ENCODE measurements around the gene DUS1L.

DUS1L gene

GRCh38 chr17:82112181-82112913, 46.7 kb upstream of the DUS1L start:
- TF ChIP-seq CTCF (IDR thresholded peaks at IDR 0.05; ENCODE audit: control insufficient read depth, insufficient read depth, low read depth, low read length, missing control alignments) = no peak
- no peak overlapping the region for H3K4me3 ChIP-seq (ENCODE audit: control insufficient read depth, low read depth, low read length)
- no peak for DNase-seq (ENCODE audit: low read depth)

DNA sequence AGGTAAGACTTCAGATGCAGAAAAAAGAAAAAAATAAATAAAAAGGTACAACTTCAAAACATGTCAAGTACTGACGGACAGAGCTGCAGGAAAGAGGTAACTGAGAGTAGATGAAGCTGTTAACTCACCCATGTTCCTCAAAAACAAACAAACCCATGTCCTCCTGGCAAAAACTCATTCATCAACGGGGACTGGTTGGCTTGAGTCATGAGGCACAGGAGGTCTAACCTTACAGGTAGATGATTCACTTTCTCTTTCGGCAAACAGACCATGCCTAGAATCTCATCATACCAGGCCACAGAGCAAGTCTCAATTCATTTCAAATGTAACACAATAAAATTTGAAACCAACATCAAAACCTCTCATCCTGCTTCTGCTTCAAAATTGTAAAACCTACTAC, 44.7 kb upstream of the DUS1L start:
- TF ChIP-seq CTCF (IDR thresholded peaks at IDR 0.05; ENCODE audit: control insufficient read depth, insufficient read depth, low read depth, low read length, missing control alignments) = no peak
- DNase-seq (ENCODE audit: low read depth) = no peak
- no peak overlapping the region for H3K4me3 ChIP-seq (ENCODE audit: control insufficient read depth, low read depth, low read length)

DNA sequence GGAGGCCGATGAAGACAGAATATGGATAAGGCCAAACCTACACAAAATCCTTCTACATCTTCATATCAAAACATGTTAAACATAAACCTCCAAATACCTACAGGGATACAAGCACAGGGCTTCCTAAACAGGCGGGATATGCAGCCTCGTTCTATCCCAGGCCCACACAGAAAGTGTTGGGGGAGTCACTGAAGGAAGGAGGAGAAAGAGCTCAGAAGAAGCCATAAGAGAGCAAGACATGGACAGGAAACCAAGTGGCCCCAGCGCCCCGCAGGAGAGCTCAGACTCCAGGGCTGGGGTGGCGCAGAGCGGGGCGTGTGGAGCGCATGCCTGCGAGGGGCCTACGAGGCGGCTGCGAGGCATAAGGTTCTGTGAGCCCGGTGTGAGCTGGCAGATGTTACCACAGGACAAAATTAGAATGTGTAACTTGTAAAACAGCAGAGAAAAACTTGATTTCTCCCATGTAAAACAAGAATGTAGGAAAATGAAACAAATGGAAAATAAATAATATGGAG, 43.4 kb upstream of the DUS1L start:
- DNase-seq (ENCODE audit: low read depth) = no peak
- TF ChIP-seq CTCF (IDR thresholded peaks at IDR 0.05; ENCODE audit: control insufficient read depth, insufficient read depth, low read depth, low read length, missing control alignments) = no peak
- H3K4me3 ChIP-seq (ENCODE audit: control insufficient read depth, low read depth, low read length) = no peak overlapping the region

- no peak overlapping the region for H3K4me3 ChIP-seq (ENCODE audit: control insufficient read depth, low read depth, low read length)
- no peak for DNase-seq (ENCODE audit: low read depth)
- no peak for TF ChIP-seq CTCF (IDR thresholded peaks at IDR 0.05; ENCODE audit: control insufficient read depth, insufficient read depth, low read depth, low read length, missing control alignments)
Observed at GRCh38 chr17:82108496-82108945, 42.9 kb upstream of the DUS1L start.

DNA sequence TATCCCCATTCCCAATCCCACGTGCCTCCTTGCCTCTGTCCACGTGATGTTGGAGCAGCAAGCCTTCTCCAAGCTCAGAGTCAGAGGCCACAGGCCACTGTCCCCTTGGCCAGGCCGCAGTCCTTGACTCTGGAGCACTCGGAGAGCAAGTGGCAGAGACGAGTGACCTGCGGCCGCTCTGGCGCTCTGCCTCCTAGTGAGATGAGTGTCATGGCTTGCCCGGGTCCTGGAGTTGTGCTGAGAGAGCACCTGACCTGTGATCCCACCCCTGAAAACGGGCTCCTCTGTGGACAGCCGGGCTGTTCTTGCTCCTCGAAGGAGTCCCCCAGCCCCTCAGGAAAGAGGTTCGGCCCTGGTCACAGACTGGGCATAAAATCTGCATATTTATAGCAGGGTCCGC, 42.4 kb upstream of the DUS1L start:
- no peak for TF ChIP-seq CTCF (IDR thresholded peaks at IDR 0.05; ENCODE audit: control insufficient read depth, insufficient read depth, low read depth, low read length, missing control alignments)
- no peak for DNase-seq (ENCODE audit: low read depth)
- no peak overlapping the region for H3K4me3 ChIP-seq (ENCODE audit: control insufficient read depth, low read depth, low read length)

DNA sequence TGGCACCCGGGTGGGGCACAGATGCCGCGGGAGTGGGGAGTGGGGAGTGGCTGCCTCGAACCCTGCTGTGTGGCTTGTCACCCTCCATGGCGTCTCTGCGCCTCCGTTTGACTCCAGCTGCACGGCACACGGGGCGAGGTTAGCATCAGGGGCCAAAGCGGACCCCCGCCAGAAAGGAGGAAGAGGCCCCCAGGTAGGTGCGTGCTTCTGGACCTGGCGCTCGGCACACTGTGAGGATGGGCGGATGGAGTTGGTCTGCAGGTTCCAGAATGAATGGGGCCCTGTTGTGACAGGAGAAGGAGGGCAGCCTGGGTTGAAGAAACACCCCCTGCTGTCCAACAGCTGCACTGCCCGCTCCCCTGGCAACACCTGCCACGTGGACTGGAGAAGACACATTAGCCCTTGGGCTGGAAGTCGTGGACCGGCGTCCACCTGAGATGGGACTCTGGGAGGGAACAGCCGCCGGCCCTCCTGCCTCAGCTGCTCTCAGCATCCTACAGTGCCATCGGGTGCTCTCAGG, 41.8 kb upstream of the DUS1L start:
- DNase-seq (ENCODE audit: low read depth) = no peak
- no peak overlapping the region for H3K4me3 ChIP-seq (ENCODE audit: control insufficient read depth, low read depth, low read length)
- TF ChIP-seq CTCF (IDR thresholded peaks at IDR 0.05; ENCODE audit: control insufficient read depth, insufficient read depth, low read depth, low read length, missing control alignments) = peak; percentile 32
